Choroid plexus epithelial cell (primary cell): ENCODE data around the gene RPS6KB2.

Experiments used
- DNase-seq: peaks from one replicate; pipeline ENCODE4 v3.0.0-alpha.2; 2010; ENCODE audit warnings: low read depth
- H3K4me3 ChIP-seq: 2 replicates; pipeline ENCODE4 v1.5.1; 2011; ENCODE audit warnings: low read depth, mild to moderate bottlenecking, control low read depth, low read length, moderate library complexity
- CTCF ChIP-seq: conservative IDR thresholded peaks from 2 replicates; pipeline ENCODE4 v1.5.1; 2011; ENCODE audit warnings: low read depth, mild to moderate bottlenecking, control low read depth, inconsistent platforms, low read length, moderate library complexity

RPS6KB2 gene

GRCh38 chr11:67452141-67452952, 24.1 kb downstream of the RPS6KB2 start, which contains the start of gene GPR152:
Gene GPR152, minus strand, starts transcription at chr11:67452729. Its CDS starts 5 bp downstream, at chr11:67452724.
- no peak within 1 kb of the TSS for H3K4me3 ChIP-seq
- TF ChIP-seq CTCF, result no peak
- DNase-seq, result no peak

DNA sequence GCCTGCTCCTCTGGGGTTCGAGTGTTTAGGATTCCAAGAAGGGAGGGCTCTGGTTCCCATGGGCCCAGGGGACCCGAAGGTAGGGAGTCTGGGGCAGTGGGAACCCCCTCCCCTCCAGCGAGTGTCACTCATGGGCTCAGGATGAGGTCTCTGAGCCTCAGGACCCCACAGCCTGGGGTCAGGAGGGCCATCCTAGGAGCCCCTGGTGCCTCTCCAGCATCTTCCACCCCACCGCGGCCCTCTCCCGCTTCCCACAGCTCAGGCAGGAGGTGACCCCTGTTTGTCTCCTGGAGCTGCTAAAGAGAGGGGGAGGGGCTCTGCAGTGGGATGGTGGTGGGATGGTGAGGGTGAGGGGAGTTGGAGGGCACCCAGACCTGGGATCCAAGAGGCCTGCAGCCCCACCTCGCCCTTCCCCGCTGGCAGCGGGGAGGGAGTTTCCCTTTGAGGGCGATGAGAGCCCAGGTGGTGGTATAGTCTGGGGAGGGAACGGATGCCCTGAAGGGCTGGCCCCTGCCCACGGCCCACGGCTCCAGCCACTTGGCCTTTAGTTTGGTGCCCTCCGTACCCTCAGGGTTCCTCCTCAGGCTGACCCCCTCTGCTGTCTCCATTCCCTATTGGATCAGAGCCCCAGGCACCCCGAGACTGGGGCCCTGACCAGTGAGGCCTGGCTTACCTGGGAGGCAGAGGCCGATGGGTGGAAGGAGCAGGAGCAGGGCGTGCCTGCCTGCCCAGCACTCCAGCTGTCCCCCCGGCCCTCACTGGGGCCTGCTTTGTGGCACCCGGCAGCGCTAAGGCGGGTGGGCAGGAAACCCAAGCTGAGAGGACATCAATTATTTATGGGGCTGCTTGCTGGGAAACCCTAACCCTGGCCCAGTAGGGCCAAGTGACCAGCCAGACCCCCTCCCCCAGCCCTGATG, 25.8 kb downstream of the RPS6KB2 start:
- no peak for DNase-seq
- H3K4me3 ChIP-seq, result no peak overlapping the region
- TF ChIP-seq CTCF, result no peak

DNA sequence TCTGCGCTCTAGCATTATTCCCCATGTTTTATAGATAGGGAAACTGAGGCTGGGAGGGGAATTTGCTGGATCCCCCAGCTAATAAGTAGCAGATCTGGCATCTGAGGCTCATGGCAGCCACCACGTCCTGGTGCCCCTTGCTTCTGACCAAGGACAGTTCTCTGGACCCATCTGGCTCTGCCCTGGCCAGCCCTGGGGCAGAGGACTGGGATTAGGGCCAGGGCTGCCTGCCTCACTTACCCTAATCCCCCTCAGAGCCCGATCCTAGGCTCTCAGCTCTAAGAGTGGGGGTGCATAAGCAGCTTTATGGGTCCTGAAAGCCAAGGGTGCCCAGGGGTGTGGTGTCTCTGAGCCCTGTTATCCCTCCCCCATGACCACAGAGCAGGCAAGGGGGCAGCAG, 26.8 kb downstream of the RPS6KB2 start, which contains the start of gene CABP4:
CABP4 (plus strand) TSS at position 301 of the 400 bp plus-strand sequence; CDS start at position 371, 70 bp downstream.
- no peak for TF ChIP-seq CTCF
- DNase-seq, result no peak

GRCh38 chr11:67456068-67456705, 27.9 kb downstream of the RPS6KB2 start:
- no peak for DNase-seq
- no peak for TF ChIP-seq CTCF
- no peak overlapping the region for H3K4me3 ChIP-seq

More for the DNA sequence above, 26.8 kb downstream of the RPS6KB2 start, which contains the start of gene CABP4:
- H3K4me3 ChIP-seq, result no peak within 1 kb of the TSS

DNA sequence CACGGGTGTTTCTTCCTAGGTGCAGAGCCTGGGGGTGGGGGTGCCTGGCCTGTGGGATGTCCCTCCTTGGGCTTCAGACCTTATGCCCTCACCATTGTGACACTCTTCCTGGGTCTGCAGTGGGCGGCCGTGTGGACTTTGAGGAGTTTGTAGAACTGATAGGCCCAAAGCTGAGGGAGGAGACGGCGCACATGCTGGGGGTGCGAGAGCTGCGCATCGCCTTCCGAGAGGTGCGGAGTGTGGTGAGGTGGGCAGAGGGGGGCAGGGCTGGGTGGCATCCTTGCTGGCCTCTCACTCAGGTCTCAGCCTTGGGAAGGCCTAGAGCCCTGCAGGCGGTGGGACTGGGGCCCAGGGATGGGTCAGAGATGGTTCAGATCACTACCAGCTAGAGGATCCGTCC, 29.2 kb downstream of the RPS6KB2 start:
- no peak for DNase-seq
- H3K4me3 ChIP-seq, result no peak overlapping the region
- TF ChIP-seq CTCF, result no peak

GRCh38 chr11:67458266-67458665, 30.0 kb downstream of the RPS6KB2 start:
- H3K4me3 ChIP-seq, result no peak overlapping the region
- TF ChIP-seq CTCF, result no peak
- no peak for DNase-seq
